22Rv1 (cell line): ENCODE data around the gene DHX32.

Source experiments
- ZFX ChIP-seq: fragments of 450-650 bp; IDR thresholded peaks from 2 replicates; pipeline ENCODE4 v1.6.1; 2017; ENCODE audit warnings: antibody characterized with exemption, borderline replicate concordance
- TF ChIP-seq, protein P1 (sequence below): fragments of 450-650 bp; IDR thresholded peaks from 2 replicates; pipeline ENCODE4 v1.5.1; 2017; ENCODE audit warnings: mild to moderate bottlenecking

- TF ChIP-seq, protein P1, sequence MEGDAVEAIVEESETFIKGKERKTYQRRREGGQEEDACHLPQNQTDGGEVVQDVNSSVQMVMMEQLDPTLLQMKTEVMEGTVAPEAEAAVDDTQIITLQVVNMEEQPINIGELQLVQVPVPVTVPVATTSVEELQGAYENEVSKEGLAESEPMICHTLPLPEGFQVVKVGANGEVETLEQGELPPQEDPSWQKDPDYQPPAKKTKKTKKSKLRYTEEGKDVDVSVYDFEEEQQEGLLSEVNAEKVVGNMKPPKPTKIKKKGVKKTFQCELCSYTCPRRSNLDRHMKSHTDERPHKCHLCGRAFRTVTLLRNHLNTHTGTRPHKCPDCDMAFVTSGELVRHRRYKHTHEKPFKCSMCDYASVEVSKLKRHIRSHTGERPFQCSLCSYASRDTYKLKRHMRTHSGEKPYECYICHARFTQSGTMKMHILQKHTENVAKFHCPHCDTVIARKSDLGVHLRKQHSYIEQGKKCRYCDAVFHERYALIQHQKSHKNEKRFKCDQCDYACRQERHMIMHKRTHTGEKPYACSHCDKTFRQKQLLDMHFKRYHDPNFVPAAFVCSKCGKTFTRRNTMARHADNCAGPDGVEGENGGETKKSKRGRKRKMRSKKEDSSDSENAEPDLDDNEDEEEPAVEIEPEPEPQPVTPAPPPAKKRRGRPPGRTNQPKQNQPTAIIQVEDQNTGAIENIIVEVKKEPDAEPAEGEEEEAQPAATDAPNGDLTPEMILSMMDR, result peak; percentile 18; the same call in 1 of the 2 replicates
- TF ChIP-seq ZFX, result no peak
These were observed 58.0 kb downstream of the DHX32 start, which contains the start of the genes BCCIP and UROS for GRCh38 chr10:125822878-125823662.
